Islet of Langerhans (tissue), 1 donor: Measurements from ENCODE around the gene FGF6.
"Not testable (repeated sequence)": the region's sequence is repeated elsewhere in the genome, so short reads cannot be mapped to it uniquely, and the experiment has no call there.

Source experiments
- FAIRE-seq: peaks from one replicate; lab custom pipeline; 2011; peaks lifted over from hg19 to GRCh38; lab: Jason Lieb, UNC

The FGF6 gene

DNA sequence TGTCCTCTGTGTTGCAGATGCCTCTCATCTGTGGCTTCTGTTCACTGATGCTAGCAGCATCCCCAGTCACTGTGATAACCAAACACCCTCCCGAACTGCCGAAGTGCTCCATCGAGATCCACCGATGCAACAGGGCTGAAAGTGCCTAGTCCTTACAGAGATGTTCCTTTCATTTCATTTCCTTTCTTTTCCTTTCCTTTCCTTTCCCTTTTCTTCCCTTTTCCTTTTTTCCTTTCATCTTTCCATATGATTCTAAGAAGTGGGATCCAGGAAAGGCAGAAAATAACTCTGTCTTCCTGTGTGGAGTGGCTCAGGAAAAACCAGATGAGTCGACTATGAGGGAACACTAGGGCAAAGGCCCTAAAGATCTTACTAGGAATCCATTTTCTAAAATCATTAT, 26.7 kb downstream of the FGF6 start:
- no peak for FAIRE-seq

DNA sequence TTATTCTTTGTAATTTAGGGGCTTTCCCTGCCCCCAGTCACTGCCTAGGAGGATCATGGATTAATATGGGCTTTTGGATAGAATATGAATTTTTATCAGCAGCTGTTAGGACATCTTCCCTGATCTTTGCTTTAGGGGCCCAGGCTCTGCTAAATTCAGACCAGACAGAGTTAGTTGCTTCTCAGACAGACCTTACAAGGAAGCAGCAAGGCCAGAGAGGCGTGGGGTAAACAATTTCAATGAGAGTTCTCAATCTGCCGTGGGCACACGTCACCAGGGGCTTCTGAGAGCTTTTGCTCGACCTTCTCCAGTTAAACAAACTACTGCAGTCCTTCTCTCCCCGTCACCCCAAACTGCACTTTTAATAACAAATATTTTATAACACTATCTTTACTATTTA, 27.7 kb downstream of the FGF6 start:
- FAIRE-seq, result no peak

DNA sequence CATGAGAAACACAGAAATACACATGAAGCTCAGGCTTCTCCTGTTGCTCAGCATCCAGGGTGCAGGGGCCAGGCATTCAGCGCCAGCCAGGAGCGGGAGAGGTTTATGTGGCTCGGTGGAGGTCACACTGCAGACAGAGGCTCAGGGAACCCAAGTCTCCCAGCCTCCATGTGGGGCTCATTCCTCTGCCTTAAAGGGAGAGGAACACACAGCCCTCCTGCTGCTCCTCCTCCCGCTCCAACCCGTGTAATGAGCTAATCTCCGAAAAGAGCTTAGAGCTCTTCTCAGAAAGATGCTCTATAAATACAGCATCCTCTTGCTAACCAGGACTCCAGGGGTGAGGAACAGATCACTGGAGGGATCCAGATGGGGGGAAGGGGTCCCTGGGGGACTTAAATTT, 28.2 kb downstream of the FGF6 start:
- no peak for FAIRE-seq

DNA sequence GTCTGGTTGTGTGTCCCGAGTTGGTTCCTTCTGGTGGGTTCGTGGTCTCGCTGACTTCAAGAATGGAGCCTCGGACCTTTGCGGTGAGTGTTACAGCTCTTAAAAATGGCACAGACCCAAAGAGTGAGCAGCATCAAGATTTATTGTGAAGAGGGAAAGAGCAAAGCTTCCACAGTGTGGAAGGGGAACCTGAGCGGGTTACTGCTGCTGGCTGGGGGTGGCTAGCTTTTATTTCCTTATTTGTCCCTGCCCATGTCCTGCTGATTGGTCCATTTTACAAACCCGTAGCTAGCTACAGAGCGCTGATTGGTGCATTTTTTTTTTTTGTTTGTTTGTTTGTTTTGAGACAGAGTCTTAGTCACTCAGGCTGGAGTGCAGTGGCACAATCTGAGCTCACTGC, 29.3 kb downstream of the FGF6 start:
- no peak for FAIRE-seq

DNA sequence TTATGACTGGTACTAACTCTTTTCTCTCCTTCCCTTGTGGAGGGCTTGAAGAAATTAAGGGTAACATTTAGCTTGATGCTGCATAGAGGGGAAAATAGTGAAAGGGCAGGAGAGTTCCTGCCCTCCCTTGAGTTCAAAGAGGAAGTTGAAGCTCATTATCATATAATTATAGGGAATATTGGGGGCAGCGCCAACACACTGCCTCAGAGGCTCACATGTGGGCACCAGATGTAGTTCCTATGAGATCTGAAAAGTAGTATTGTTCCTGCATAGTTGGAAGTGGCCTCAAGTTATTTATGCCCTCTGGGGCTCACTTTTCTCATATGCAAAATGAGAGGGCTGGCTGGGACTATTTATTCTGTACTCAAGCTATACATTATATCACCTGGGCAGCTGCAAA, 33.1 kb downstream of the FGF6 start:
- FAIRE-seq, result no peak

DNA sequence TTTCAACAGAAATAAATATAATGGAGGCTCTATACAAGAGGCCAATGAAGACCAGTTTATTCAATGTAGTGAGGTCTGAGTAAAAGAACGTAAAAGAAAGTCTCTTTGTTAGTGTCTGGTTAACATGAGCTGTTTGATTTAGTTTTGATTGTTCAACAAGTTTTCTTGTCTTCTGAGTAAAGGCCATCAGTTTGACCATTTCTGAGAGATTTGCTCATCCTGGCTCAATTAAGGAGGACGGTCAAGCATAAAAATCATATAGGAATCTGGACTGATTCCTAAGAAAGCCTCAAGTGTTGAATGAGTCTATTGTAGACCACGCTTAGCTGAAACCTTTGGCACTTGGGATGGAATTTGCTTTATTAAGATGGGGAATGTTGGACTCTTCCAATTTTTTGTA, 33.6 kb downstream of the FGF6 start:
- no peak for FAIRE-seq

DNA sequence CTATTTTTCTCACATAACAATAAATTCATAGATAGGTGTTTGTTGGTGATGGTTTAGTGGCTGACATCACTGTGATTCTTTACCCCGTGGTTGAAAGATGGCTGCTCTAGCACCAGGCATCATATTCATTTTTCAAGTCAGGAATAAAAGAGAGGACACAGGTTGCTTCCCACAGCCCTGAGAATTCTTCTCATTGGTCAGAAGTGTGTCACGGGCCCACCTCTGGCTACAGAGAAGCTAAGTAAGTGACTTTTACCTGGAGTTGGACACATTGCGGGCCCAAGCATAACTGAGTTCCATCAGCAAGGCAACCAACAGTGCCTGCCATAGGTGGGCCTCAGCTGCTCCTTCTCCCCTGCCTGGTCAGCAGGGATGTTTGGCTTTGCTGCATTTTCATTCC, 38.5 kb downstream of the FGF6 start:
- no peak for FAIRE-seq

DNA sequence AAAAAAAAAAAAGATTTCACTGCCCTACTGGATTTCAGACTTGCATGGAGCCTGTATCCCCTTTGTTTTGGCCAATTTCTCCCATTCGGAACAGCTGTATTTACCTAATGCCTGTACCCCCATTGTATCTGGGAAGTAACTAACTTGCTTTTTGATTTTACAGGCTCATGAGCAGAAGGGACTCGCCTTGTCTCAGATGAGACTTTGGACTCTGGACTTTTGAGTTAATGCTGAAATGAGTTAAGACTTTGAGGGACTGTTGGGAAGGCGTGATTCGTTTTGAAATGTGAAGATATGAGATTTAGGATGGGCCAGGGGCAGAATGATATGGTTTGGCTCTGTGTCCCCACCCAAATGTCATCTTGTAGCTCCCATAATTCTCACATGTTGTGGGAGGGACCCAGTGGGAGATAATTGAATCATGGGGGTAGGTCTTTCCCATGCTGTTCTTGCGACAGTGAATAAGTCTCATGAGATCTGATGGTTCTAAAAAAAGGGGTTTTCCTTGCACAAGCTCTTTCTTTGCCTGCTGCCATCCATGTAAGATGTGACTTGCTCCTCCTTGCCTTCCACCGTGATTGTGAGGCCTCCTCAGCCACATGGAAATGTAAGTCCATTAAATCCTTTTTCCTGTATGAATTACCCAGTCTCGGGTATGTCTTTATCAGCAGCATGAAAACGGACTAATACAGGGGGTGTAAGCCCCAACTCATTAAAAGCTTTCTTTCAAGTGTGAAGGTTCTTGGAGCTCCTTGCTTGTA, 40.6 kb downstream of the FGF6 start:
- not testable (repeated sequence) for FAIRE-seq

DNA sequence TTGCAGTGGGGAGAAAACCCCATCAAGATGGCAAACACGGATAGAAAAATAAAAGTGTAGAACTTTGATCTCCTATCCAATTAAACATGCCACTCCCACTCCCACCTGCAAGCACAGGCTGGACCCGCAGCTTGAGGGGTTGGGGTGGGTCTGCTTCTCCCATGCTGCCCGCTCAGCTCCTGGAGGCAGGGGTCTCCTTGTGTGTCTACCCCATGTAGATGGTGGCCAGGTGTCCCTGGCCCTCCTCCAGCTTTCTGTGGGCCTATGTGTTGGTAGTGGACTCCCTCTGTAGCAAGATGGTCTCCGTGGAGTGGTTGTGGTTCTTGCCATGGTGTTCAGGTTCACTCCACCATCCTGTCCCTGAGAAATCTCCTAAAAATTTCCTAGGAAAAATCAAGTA, 42.6 kb downstream of the FGF6 start:
- no peak for FAIRE-seq

DNA sequence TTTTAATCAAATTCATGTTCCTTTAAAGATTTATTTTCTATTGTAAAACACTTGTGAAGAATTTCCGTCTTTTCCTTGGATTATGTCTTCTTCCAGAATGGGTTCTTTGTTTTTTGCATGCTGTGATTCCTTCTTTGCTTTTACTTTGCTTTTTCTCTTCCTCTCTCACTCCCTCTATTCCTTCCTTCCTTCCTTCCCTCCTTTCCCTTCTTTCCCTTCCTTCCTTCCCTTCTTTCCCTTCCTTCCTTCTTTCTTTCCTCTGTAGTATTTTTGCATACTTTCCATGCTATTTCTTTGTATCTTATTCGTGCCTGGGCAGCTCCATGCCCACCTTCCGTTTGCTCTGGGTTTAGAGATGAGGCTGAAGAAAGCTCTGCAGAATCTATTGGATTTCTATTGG, 44.5 kb downstream of the FGF6 start:
- FAIRE-seq, result no peak

DNA sequence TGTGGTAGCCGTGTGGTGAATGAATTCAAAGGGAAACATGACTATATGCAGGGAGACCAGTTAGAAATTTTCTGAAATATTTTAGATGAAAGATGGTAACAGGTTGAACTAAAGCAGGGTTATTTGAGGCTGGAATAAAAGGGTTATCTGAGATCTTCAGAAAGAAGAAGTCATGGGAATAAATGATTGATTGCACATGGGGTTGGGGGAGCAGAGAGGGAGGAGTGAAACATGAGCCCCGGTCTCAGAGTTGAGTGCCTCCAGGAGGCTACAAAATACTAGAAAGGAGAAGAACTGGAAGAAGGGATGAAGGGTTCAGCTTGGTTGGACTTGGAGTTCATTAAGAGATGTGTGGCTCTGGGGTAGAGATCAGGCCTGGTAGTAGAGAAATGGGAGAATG, 49.8 kb downstream of the FGF6 start:
- no peak for FAIRE-seq

DNA sequence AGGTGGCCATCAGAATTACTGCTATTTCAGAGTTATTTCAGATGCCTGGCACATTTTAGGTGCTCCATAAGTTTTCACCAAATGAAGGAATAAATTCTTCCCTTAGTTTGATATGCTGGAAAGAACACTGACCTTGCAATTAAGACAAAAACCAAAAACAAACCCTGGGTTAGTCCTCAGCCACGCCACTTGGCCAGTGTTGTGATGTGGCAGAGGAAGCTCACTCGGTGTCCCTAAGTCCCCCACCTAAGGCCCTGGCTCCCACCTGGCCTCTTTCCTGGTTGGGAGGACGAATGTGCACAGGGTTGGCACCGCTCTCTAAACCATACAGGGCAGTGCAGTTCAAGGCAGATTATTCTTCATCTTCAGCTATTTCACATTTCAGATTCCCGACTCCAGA, 52.4 kb downstream of the FGF6 start:
- no peak for FAIRE-seq

DNA sequence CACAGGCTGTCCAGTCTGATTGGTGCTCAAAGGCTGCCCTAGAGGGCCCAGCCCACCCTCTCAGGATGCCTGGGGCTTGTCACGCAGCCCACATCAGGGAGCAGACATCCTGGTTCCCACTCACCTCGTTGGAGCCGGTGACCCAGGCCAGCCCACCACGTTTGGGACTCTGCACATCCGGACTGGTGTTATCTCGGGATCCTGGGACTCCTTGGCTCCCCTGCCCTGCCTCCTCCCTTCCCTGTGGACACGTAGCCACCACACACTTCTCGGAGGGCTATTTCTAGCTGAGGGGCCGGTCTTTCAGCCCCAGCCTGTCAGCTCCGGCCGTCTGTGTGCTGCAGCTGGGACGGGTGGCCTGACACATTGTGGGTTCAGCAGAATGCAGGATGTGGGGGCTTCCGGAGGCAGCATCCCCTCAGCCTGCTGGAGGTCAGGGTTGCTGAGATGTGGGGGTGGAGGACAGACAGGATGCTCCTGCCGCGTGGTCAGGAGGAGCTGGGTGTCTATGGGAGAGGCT, 53.3 kb downstream of the FGF6 start:
- FAIRE-seq, result no peak

DNA sequence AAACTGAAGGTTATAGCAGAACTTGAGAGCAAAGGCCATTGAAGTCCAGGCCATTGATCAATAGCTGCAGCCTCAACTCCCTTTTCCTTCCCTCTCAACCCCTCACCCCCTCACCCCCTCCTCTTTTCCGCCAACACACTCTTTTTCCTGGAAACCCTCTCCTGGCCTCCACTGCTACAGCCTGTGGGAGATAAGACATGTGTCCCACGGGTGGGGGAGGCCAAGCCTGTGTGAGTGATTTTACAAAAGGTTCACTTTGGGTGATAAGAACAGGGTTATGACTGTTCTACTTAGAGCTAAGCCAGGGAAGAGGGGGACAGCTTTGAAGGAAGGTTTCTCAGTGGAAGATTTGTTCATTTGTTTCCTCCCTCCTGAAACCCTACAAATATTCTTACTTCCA, 57.0 kb downstream of the FGF6 start:
- no peak for FAIRE-seq

DNA sequence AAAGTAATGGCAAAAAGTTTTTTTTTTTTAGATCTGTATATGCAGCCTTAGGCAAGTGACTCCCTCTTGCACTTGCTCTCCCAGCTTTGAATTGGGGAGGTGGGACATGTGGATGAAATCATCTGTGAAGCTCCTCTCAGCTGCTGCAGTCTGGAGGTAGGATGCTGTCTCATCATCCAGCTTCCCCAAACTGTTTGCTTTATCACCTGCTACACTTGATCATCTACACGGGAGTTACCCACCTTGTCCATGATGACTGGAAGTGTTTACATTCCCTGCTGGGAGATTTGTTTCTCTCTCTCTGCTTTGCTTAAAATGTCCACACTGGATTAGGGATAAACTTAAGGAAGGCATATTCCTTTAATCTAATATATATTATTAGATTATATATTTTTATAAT, 57.6 kb downstream of the FGF6 start:
- FAIRE-seq, result no peak

DNA sequence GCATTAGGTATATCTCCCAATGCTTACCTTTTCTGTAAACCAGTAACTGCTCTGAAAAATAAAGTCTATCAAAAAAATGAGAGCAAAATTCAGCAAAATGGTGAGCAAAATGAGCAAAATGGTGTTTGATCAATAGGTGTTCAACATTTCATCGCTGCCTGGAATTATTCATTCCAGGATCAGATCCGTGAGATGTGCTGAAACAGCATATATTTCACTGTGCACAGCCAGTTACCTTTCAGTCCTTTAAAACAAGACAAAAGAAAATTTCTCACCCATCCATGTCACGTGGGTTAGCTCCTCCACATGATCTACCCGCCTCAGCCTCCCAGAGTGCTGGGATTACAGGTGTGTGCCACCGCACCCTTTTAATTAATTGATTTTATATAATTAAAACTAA, 58.0 kb downstream of the FGF6 start:
- no peak for FAIRE-seq

DNA sequence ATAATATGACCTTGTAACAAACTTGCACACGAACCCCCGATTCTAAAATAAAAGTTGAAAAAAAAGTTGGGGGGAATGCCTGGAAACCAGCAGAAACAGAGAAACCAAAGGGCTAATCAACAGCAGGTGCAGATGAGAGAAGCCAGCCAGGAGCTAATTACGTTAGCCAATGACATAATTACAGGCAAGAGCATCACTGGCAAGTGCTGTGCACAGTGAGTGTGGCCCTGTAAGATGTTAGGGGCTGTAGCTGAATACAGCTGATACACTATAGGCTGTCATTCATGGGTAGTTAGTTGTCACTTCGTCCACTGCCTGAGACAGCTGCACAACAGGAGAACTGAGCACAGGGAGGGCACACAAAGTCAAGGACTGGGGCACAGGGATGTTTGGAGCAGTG, 58.8 kb downstream of the FGF6 start:
- no peak for FAIRE-seq
